Fibroblast of lung (primary cell): Measurements from ENCODE around the gene LIMCH1. TPM values are rescaled to one million over a fixed set of nuclear protein-coding genes. Genes with fewer than 3 reads are reported as not detected.

Experiments used
- DNase-seq, 2 donors: peaks; one replicate each; pipeline versions ENCODE4 v3.0.0 to v3.0.0-alpha.2; 2010; ENCODE audit warnings: low read depth in 2 of 2
- H2AFZ ChIP-seq: 2 replicates; pipeline ENCODE4 v1.5.1; 2012; ENCODE audit warnings: low read length, control low read depth, inconsistent platforms
- H3K27ac ChIP-seq: 2 replicates; pipeline ENCODE4 v1.5.1; 2011; ENCODE audit warnings: low read length, control low read depth; ENCODE audit not compliant: insufficient read depth
- H3K27me3 ChIP-seq: 2 replicates; pipeline ENCODE4 v1.5.1; 2011; ENCODE audit warnings: mild to moderate bottlenecking, low read length; ENCODE audit not compliant: control insufficient read depth, insufficient read depth
- H3K36me3 ChIP-seq: 2 replicates; pipeline ENCODE4 v1.5.1; 2011; ENCODE audit warnings: low read length; ENCODE audit not compliant: control insufficient read depth, insufficient read depth
- H3K4me1 ChIP-seq: 2 replicates; pipeline ENCODE4 v1.5.1; 2011; ENCODE audit warnings: low read length; ENCODE audit not compliant: control insufficient read depth, insufficient read depth; ENCODE audit errors: extremely low read depth
- H3K4me2 ChIP-seq: 2 replicates; pipeline ENCODE4 v1.5.1; 2011; ENCODE audit warnings: low read length, control low read depth; ENCODE audit not compliant: insufficient read depth; ENCODE audit errors: extremely low read depth
- H3K4me3 ChIP-seq, 4 experiments: fragments of 200-600 bp in 1 of 4; sonication (generic) in 1 of 4; replicated peaks in 1 of 4; 2 replicates each; pipeline ENCODE4 v1.5.1; 2011 to 2016; ENCODE audit warnings: low read length in 4 of 4, low read depth in 3 of 4, mild to moderate bottlenecking in 3 of 4, control low read depth in 2 of 4, inconsistent platforms in 1 of 4, mixed read lengths in 1 of 4; ENCODE audit not compliant: insufficient read depth in 1 of 4; ENCODE audit errors: control extremely low read depth in 1 of 4
- H3K79me2 ChIP-seq: 2 replicates; pipeline ENCODE4 v1.5.1; 2012; ENCODE audit warnings: mild to moderate bottlenecking, low read length, inconsistent platforms; ENCODE audit not compliant: control insufficient read depth, insufficient read depth
- H3K9ac ChIP-seq: 2 replicates; pipeline ENCODE4 v1.5.1; 2011; ENCODE audit warnings: mild to moderate bottlenecking, low read length, control low read depth; ENCODE audit not compliant: insufficient read depth
- H3K9me3 ChIP-seq: 2 replicates; pipeline ENCODE4 v1.5.1; 2012; ENCODE audit warnings: low read depth, low read length; ENCODE audit not compliant: control insufficient read depth, insufficient read depth
- H4K20me1 ChIP-seq: 2 replicates; pipeline ENCODE4 v1.5.1; 2011; ENCODE audit warnings: low read length; ENCODE audit not compliant: control insufficient read depth, insufficient read depth; ENCODE audit errors: extremely low read depth
- EZH2 ChIP-seq: IDR thresholded peaks from 2 replicates; pipeline ENCODE4 v1.5.1; 2012; ENCODE audit warnings: low read length, control low read depth, mild to moderate bottlenecking; ENCODE audit errors: missing control alignments
- polyA plus RNA-seq, 2 donors: library from polyadenylated mRNA; depleted of rRNA in 1 of 2; stranded (reverse) in 1 of 2; unstranded in 1 of 2; fragments of >200 nt; gene quantifications; 2 replicates each; pipeline ENCODE4 v1.2.1, GENCODE V29; 2011 to 2012; ENCODE audit warnings: missing spikeins in 1 of 2
- total RNA-seq: library from RNA; depleted of rRNA; stranded (reverse); fragments of >200 nt; gene quantifications from 2 replicates; pipeline ENCODE4 v1.2.1, GENCODE V29; 2014
- TF ChIP-seq, protein P1 (sequence below), 2 donors: IDR thresholded peaks in 1 of 2; conservative IDR thresholded peaks in 1 of 2; 1 replicate in 1 of 2; 2 replicates in 1 of 2; pipeline ENCODE4 v1.5.1; 2011 to 2012; ENCODE audit warnings: low read length in 2 of 2, control low read depth in 1 of 2, inconsistent platforms in 1 of 2, low read depth in 1 of 2, mild to moderate bottlenecking in 1 of 2

The LIMCH1 gene
- total and polyA plus RNA-seq, 2 donors (not counting 1 experiment from before 2014, with no cell fraction given): 2.8 to 4.6 TPM

GRCh38 chr4:41610474-41610873, 72.5 kb downstream of the LIMCH1 start:
- Histone ChIP-seq H3K4me2 (no peak overlapping the region), H3K36me3 (no peaks in the 10 kb centered on the region), H3K4me1 (no peaks in the 10 kb centered on the region), H3K79me2 (no peaks in the 10 kb centered on the region), H4K20me1 (no peaks in the 10 kb centered on the region), H3K27me3 (no peaks in the 10 kb centered on the region), H3K9ac (no peak overlapping the region), H3K4me3 (no peak overlapping the region), H2AFZ (no peak overlapping the region), H3K9me3 (no peaks in the 10 kb centered on the region), H3K27ac (no peak overlapping the region)
- no peak for TF ChIP-seq EZH2
- TF ChIP-seq, protein P1, sequence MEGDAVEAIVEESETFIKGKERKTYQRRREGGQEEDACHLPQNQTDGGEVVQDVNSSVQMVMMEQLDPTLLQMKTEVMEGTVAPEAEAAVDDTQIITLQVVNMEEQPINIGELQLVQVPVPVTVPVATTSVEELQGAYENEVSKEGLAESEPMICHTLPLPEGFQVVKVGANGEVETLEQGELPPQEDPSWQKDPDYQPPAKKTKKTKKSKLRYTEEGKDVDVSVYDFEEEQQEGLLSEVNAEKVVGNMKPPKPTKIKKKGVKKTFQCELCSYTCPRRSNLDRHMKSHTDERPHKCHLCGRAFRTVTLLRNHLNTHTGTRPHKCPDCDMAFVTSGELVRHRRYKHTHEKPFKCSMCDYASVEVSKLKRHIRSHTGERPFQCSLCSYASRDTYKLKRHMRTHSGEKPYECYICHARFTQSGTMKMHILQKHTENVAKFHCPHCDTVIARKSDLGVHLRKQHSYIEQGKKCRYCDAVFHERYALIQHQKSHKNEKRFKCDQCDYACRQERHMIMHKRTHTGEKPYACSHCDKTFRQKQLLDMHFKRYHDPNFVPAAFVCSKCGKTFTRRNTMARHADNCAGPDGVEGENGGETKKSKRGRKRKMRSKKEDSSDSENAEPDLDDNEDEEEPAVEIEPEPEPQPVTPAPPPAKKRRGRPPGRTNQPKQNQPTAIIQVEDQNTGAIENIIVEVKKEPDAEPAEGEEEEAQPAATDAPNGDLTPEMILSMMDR (conservative IDR thresholded peaks at IDR 0.05 in 1 of 2, IDR thresholded peaks at IDR 0.05 in 1 of 2; ENCODE audit: low read depth in 1 of 2, low read length in 2 of 2): no peak
- no peak for DNase-seq

DNA sequence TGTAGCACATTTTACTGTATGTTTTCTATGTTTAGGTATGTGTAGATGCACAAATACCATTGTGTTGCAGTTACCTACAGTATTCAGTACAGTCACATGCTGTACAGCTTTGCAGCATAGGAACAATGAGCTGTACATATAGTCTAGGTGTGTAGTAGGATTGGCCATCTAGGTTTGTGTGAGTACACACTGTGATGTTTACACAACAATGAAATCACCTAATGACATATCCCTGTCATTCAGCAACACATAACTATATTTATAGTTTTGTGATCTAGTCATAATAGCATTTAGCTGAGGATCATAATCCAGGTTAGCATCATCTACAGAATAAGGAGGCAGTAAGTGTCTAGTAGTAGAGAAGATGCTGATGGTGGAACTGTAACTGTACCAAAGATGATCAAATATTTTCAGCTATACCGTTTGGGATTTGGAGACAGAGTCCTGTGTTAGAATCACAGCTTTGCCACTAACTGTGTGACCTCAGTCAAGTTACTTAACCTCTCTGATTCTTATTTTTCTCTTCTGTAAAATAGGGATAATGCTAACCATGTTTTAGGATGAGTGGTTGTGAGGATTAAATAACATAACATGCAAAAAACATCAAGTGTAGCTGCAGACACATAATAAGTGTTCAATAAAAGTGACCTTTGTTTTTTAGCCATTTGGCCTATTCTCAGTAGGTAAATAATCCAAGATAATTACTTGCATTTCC, 73.3 kb downstream of the LIMCH1 start:
- no peak overlapping the region for H3K4me3 ChIP-seq
- TF ChIP-seq EZH2: no peak
- TF ChIP-seq, protein P1 (conservative IDR thresholded peaks at IDR 0.05 in 1 of 2, IDR thresholded peaks at IDR 0.05 in 1 of 2; ENCODE audit: low read depth in 1 of 2, low read length in 2 of 2): no peak
- no peak overlapping the region for H2AFZ ChIP-seq
- no peak overlapping the region for H3K9ac ChIP-seq
- no peaks in the 10 kb centered on the region for H3K4me1 ChIP-seq
- no peaks in the 10 kb centered on the region for H3K27me3 ChIP-seq
- H3K4me2 ChIP-seq: no peak overlapping the region
- H3K36me3 ChIP-seq: no peaks in the 10 kb centered on the region
- no peaks in the 10 kb centered on the region for H4K20me1 ChIP-seq
- H3K9me3 ChIP-seq: no peaks in the 10 kb centered on the region
- no peaks in the 10 kb centered on the region for H3K79me2 ChIP-seq
- DNase-seq: no peak
- no peak overlapping the region for H3K27ac ChIP-seq

- TF ChIP-seq, protein P1 (conservative IDR thresholded peaks at IDR 0.05 in 1 of 2, IDR thresholded peaks at IDR 0.05 in 1 of 2; ENCODE audit: low read depth in 1 of 2, low read length in 2 of 2): no peak
- TF ChIP-seq EZH2: no peak
- H3K79me2 ChIP-seq: no peaks in the 10 kb centered on the region
- no peak overlapping the region for H3K4me3 ChIP-seq
- peak; percentile 35 to 89 for DNase-seq
- no peaks in the 10 kb centered on the region for H3K27me3 ChIP-seq
- H3K4me1 ChIP-seq: no peaks in the 10 kb centered on the region
- no peak overlapping the region for H3K27ac ChIP-seq
- peak overlapping the region; percentile 42 for H3K4me2 ChIP-seq
- no peaks in the 10 kb centered on the region for H3K9me3 ChIP-seq
- no peak overlapping the region for H3K9ac ChIP-seq
- no peaks in the 10 kb centered on the region for H3K36me3 ChIP-seq
- H4K20me1 ChIP-seq: no peaks in the 10 kb centered on the region
- H2AFZ ChIP-seq: no peak overlapping the region
Measured at GRCh38 chr4:41611881-41612871, 74.2 kb downstream of the LIMCH1 start.
